HFF-Myc (cell line): ENCODE results near the gene PCMTD2.

Experiments used
- DNase-seq: peaks from one replicate; pipeline ENCODE4 v3.0.0-alpha.2; 2011; ENCODE audit warnings: low read depth; ENCODE audit errors: extremely low read depth
- H3K4me3 ChIP-seq: replicated peaks from 2 replicates; pipeline ENCODE4 v1.5.1; 2011; ENCODE audit warnings: low read depth, mild to moderate bottlenecking, control low read depth, low read length
- TF ChIP-seq, protein P1 (sequence below): IDR thresholded peaks from 2 replicates; pipeline ENCODE4 v1.5.1; 2012; ENCODE audit warnings: mild to moderate bottlenecking, low read depth, low read length, control low read depth; ENCODE audit errors: missing control alignments

Gene PCMTD2

DNA sequence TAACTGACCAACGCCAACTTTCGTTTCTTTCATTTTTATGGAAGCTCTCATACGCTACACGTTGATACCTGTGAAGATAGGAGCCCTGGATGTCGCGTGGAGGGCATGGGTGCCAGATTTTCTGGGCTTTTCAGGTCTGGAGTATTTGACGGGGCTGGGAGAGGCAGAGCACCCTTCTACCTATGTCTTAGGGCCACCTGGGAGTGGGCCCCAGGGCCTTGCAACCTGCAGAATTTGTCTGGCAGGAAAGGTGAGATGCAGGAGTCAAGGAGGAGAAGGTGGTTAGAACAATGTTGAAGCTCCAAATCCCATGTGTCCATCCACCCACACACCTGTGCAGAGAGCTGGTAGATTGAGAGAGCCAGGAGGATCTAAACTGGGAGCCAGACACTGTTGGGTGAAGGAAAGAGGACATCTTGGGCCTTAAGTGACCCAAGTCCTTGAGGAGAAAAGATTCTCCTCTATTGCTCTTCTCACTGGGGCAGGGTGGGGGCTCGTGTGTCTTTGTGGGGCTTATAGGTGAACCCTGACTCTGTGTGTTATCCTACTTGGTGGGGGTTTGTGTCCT lies 27.4 kb upstream of the PCMTD2 start:
- TF ChIP-seq, protein P1, sequence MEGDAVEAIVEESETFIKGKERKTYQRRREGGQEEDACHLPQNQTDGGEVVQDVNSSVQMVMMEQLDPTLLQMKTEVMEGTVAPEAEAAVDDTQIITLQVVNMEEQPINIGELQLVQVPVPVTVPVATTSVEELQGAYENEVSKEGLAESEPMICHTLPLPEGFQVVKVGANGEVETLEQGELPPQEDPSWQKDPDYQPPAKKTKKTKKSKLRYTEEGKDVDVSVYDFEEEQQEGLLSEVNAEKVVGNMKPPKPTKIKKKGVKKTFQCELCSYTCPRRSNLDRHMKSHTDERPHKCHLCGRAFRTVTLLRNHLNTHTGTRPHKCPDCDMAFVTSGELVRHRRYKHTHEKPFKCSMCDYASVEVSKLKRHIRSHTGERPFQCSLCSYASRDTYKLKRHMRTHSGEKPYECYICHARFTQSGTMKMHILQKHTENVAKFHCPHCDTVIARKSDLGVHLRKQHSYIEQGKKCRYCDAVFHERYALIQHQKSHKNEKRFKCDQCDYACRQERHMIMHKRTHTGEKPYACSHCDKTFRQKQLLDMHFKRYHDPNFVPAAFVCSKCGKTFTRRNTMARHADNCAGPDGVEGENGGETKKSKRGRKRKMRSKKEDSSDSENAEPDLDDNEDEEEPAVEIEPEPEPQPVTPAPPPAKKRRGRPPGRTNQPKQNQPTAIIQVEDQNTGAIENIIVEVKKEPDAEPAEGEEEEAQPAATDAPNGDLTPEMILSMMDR = no peak
- DNase-seq = no peak
- no peak overlapping the region for H3K4me3 ChIP-seq

DNA sequence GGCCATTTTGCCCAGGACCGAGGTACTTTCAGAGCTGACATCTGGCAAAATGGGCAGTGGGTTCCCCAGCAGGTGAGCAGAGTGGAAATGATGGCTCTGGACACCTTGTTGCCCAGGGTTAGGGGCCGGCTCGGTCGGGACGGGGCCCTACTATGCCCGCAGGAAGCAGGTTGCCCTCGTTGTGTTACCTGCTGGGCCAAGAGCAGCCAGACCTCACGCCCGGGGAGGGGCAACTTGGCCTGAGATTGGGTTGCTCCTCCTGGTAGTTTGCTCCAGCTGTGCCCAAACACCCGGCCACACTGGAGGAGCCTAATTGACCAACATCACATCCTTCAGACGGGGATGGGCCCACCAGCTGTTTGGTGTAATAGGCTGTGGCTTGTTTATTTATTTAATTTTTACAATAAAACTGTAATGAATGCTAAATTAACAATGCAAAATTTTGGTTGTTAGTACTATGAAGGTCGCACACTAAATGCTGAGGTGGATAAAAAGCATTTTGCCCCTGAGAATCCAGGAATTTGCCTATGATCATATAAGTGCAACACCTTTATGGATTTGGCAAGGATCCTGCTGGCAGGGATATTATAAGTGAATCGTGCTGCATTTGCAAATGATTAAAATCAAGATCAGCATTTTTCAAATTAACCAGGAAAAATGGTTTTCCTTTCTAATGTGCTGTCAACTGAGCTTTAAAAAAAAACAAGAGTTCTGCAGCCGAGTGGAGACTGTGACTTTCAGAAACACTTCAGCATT lies 26.6 kb upstream of the PCMTD2 start:
- no peak for DNase-seq
- no peak overlapping the region for H3K4me3 ChIP-seq
- TF ChIP-seq, protein P1 = no peak

DNA sequence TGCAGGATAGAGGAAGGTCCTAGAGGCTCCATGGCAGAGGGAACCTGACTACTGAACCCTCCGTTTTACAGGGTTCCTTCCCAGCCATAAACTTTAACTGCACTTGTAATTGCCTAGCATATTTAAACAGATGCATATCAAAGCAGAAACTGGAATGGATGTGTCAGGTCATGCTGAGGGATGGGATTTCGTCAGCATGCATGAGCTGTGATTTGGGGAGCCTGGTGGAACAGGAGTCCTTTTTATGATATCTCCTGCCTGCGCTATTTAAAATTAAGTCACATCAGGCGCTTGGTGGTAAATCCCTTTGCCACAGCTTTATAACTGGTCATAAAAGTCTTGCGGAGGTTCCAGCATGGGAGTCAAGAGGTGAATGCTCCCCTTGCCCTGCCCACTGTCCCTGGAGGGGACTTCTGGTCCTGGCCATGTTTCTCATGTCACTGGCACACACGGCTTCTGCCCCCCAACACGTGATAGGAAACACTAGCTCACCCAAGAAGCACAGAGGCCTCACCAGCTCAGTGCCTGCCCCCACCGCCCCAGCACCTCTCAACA lies 26.0 kb upstream of the PCMTD2 start:
- DNase-seq = no peak
- TF ChIP-seq, protein P1 = no peak
- H3K4me3 ChIP-seq = no peak overlapping the region

DNA sequence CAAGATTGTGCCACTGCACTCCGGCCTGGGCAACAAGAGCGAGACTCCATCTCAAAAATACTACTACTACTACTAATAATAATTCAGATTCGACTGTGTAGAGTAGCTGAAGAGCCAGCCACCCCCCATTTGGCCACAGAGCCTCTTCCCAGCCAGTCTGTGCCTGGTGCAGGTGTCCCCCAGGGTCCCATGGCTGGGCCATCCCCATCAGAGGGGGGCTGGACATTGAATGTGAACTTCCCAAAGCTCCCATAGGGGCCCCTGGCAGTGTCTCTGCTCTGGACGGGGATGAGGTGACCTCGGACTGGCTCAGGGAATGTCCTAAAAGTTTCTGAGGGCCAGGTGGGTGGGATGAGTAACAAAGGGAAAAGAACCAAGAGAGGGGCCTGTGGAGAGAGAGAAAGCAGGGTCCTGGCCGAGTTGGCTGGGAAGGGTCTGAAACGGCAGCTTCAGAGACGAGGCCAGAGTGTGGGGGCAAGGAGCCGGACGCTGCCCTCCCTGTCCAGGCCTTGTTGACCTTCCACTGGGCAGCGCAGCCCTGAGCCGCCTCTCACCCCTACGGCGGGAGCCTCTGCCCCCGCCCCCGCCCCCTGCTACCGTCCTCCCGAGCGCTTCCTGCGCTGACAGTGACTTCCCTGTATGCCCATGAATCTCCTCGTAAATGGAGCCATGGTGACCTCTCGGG lies 24.9 kb upstream of the PCMTD2 start:
- no peak overlapping the region for H3K4me3 ChIP-seq
- TF ChIP-seq, protein P1 = no peak
- no peak for DNase-seq

DNA sequence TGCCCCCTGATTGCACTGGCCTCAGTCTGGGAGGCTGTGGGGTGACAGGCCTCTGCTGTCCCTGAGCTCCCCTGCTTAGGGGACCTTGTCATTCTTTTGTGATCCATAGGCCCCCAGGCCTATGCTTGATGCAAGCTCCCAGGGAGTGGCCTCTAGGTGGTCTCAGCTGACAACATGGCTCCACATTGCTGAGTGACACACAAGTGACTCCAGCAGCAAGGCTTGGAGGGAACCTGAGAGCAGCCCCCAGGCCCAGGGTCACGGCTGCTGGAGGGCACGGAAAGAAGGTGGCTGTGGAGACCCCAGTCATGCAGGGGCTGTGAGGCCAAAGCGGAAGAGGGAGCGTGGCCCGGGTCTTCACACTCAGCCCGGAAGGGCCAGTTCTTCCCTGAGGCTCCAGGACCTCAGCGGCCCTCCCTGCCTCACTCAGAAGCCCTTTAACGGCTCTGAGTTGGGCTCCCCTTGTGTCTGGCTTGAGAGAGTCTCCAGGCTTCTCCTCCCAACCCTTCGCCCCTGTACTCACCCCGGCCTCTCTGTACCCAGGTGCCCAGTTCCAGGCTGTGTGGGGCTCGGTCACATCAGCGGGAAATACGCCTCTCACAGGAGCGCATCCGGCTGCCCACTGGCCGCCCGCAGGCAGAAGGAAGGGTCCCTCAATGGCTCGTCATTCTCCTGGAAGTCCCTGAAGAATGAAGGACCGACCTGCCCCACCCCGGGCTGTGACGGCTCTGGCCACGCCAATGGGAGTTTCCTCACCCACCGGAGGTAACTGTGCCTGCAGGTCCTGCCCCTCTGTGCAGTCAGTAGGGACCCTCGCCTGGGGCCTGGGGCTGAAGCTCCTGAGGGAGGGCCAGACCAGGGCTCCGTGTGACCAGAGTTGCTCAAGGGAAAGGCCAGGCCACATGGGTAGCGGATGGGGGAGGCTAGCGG lies 23.7 kb upstream of the PCMTD2 start:
- DNase-seq = no peak
- H3K4me3 ChIP-seq = no peak overlapping the region

DNA sequence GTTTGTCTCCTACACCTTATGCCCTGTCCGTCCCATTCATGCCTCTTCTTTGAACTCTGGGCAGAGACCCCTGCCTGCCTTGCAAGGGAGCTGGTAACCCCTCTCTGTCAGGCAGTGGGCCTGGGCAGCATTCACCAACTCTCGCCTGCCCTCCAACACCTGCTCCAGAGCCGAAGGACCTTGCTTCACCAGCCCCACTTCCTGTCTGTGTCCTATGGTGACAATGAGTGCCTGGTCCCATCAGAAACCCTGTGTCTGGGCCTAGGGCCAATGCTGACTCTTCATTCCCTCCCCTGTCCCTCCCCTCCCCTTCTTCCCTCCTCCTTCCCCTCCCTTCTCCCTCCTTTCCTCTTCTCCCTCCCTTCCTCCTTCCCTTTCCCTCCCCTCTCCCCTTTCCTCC lies 22.8 kb upstream of the PCMTD2 start:
- no peak overlapping the region for H3K4me3 ChIP-seq
- TF ChIP-seq, protein P1 = no peak
- no peak for DNase-seq

More for the DNA sequence above, 23.7 kb upstream of the PCMTD2 start:
- TF ChIP-seq, protein P1 = no peak
